Measurements from ENCODE around the gene RPS24.
"Not testable (repeated sequence)": the region's sequence is repeated elsewhere in the genome, so short reads cannot be mapped to it uniquely, and the experiment has no call there.

Gene RPS24

GRCh38 chr10:78033637-78034470, at the start of gene RPS24:
Gene RPS24 (plus strand): TSS chr10:78033863. CDS start chr10:78033902, 39 bp downstream.
- in situ Hi-C loops (cut with HindIII; ENCODE audit: low pct_ligation_motif_present, low pct_unique_long_range_greater_than_20kb, low sequenced_read_pairs) = loop anchor here (25.0 kb wide), 1 partner anchor 103 kb away; no protein-coding TSS in a partner anchor
- DNase-seq = peak; percentile 98

GRCh38 chr10:77984986-77985385, 48.7 kb upstream of the RPS24 start:
- in situ Hi-C loops (cut with HindIII; ENCODE audit: low pct_ligation_motif_present, low pct_unique_long_range_greater_than_20kb, low sequenced_read_pairs) = no loop called here
- DNase-seq = no peak

GRCh38 chr10:77987671-77988255, 45.9 kb upstream of the RPS24 start:
- no peak for DNase-seq
- in situ Hi-C loops (cut with HindIII; ENCODE audit: low pct_ligation_motif_present, low pct_unique_long_range_greater_than_20kb, low sequenced_read_pairs) = no loop called here

GRCh38 chr10:77989081-77989724, 44.5 kb upstream of the RPS24 start:
- no peak for DNase-seq
- in situ Hi-C loops (cut with HindIII; ENCODE audit: low pct_ligation_motif_present, low pct_unique_long_range_greater_than_20kb, low sequenced_read_pairs) = no loop called here

- in situ Hi-C loops (cut with HindIII; ENCODE audit: low pct_ligation_motif_present, low pct_unique_long_range_greater_than_20kb, low sequenced_read_pairs) = no loop called here
- no peak for DNase-seq
These were observed 40.0 kb upstream of the RPS24 start for GRCh38 chr10:77993620-77994019.

GRCh38 chr10:77998780-77999179, 34.9 kb upstream of the RPS24 start:
- in situ Hi-C loops (cut with HindIII; ENCODE audit: low pct_ligation_motif_present, low pct_unique_long_range_greater_than_20kb, low sequenced_read_pairs); DNase-seq: not testable (repeated sequence)

- in situ Hi-C loops (cut with HindIII; ENCODE audit: low pct_ligation_motif_present, low pct_unique_long_range_greater_than_20kb, low sequenced_read_pairs) = no loop called here
- DNase-seq = no peak
These were observed 33.5 kb upstream of the RPS24 start for GRCh38 chr10:78000206-78000605.

- no peak for DNase-seq
- in situ Hi-C loops (cut with HindIII; ENCODE audit: low pct_ligation_motif_present, low pct_unique_long_range_greater_than_20kb, low sequenced_read_pairs) = no loop called here
These were observed 32.6 kb upstream of the RPS24 start for GRCh38 chr10:78000956-78001472.

GRCh38 chr10:78002541-78003288, 30.9 kb upstream of the RPS24 start:
- DNase-seq = no peak
- in situ Hi-C loops (cut with HindIII; ENCODE audit: low pct_ligation_motif_present, low pct_unique_long_range_greater_than_20kb, low sequenced_read_pairs) = no loop called here

- no peak for DNase-seq
- in situ Hi-C loops (cut with HindIII; ENCODE audit: low pct_ligation_motif_present, low pct_unique_long_range_greater_than_20kb, low sequenced_read_pairs) = no loop called here
These were observed 29.2 kb upstream of the RPS24 start for GRCh38 chr10:78004215-78005026.

- no peak for DNase-seq
- in situ Hi-C loops (cut with HindIII; ENCODE audit: low pct_ligation_motif_present, low pct_unique_long_range_greater_than_20kb, low sequenced_read_pairs) = no loop called here
These were observed 26.5 kb upstream of the RPS24 start for GRCh38 chr10:78007172-78007571.

- no peak for DNase-seq
- in situ Hi-C loops (cut with HindIII; ENCODE audit: low pct_ligation_motif_present, low pct_unique_long_range_greater_than_20kb, low sequenced_read_pairs) = no loop called here
These were observed 24.0 kb upstream of the RPS24 start for GRCh38 chr10:78009662-78010061.

- in situ Hi-C loops (cut with HindIII; ENCODE audit: low pct_ligation_motif_present, low pct_unique_long_range_greater_than_20kb, low sequenced_read_pairs) = no loop called here
- DNase-seq = no peak
These were observed 23.4 kb upstream of the RPS24 start for GRCh38 chr10:78010278-78010677.

- in situ Hi-C loops (cut with HindIII; ENCODE audit: low pct_ligation_motif_present, low pct_unique_long_range_greater_than_20kb, low sequenced_read_pairs) = no loop called here
These were observed 22.6 kb upstream of the RPS24 start for GRCh38 chr10:78011065-78011464.

GRCh38 chr10:78013564-78013963, 20.1 kb upstream of the RPS24 start:
- DNase-seq = no peak
- in situ Hi-C loops (cut with HindIII; ENCODE audit: low pct_ligation_motif_present, low pct_unique_long_range_greater_than_20kb, low sequenced_read_pairs) = no loop called here

More at GRCh38 chr10:78011065-78011464, 22.6 kb upstream of the RPS24 start:
- DNase-seq = no peak

- no peak for DNase-seq
- in situ Hi-C loops (cut with HindIII; ENCODE audit: low pct_ligation_motif_present, low pct_unique_long_range_greater_than_20kb, low sequenced_read_pairs) = no loop called here
These were observed 18.1 kb upstream of the RPS24 start for GRCh38 chr10:78015546-78015945.

- DNase-seq = no peak
- in situ Hi-C loops (cut with HindIII; ENCODE audit: low pct_ligation_motif_present, low pct_unique_long_range_greater_than_20kb, low sequenced_read_pairs) = no loop called here
These were observed 15.8 kb upstream of the RPS24 start for GRCh38 chr10:78017856-78018255.

- DNase-seq = no peak
- in situ Hi-C loops (cut with HindIII; ENCODE audit: low pct_ligation_motif_present, low pct_unique_long_range_greater_than_20kb, low sequenced_read_pairs) = no loop called here
These were observed 14.4 kb upstream of the RPS24 start for GRCh38 chr10:78019264-78019663.

Data from ACHN (cell line).